HEK293 (cell line): ENCODE data around the gene ARG2.

Experiments used
- CTCF ChIA-PET: fragments of 350-600 bp; formaldehyde crosslinking; extraction: SDS; loops from one replicate; lab custom pipeline; 2021; ENCODE audit warnings: antibody characterized with exemption; lab: Yijun Ruan, JAX
- POLR2A ChIA-PET: fragments of 300-600 bp; formaldehyde crosslinking; extraction: SDS; loops from one replicate; lab custom pipeline; 2020; ENCODE audit warnings: antibody characterized with exemption, inconsistent platforms; lab: Yijun Ruan, JAX
- H3K27ac ChIP-seq: fragments of 200-500 bp; sonication (Bioruptor generic); 2 replicates; pipeline ENCODE4 v1.5.1; 2014; ENCODE audit warnings: low read depth, low read length, control low read depth, inconsistent platforms; ENCODE audit errors: extremely low read depth
- H3K36me3 ChIP-seq, 2 experiments: fragments of 200-500 bp in 1 of 2; sonication (Bioruptor generic) in 1 of 2; 1 replicate in 1 of 2; 2 replicates in 1 of 2; pipeline ENCODE4 v1.5.1; 2014 to 2017; ENCODE audit warnings: inconsistent platforms in 2 of 2, low read length in 2 of 2; ENCODE audit not compliant: control insufficient read depth in 2 of 2, insufficient read depth in 1 of 2
- H3K4me1 ChIP-seq: fragments of 200-500 bp; sonication (Bioruptor generic); 2 replicates; pipeline ENCODE4 v1.5.1; 2014; ENCODE audit warnings: mild to moderate bottlenecking, low read length, inconsistent platforms; ENCODE audit not compliant: control insufficient read depth, insufficient read depth
- H3K4me3 ChIP-seq: 2 replicates; pipeline ENCODE4 v1.5.1; 2011; ENCODE audit warnings: low read depth, mild to moderate bottlenecking, control low read depth, low read length, moderate library complexity
- H3K9me3 ChIP-seq: fragments of 200-500 bp; sonication (Bioruptor generic); 2 replicates; pipeline ENCODE4 v1.5.1; 2014; ENCODE audit warnings: low read depth, low read length, inconsistent platforms; ENCODE audit not compliant: control insufficient read depth, insufficient read depth
- BCL11B ChIP-seq: fragments of 450-650 bp; formaldehyde crosslinking; IDR thresholded peaks from 2 replicates; pipeline ENCODE4 v1.5.1; 2016; ENCODE audit warnings: low read depth, missing biosample characterization, missing genetic modification characterization
- KLF1 ChIP-seq: fragments of 450-650 bp; formaldehyde crosslinking; IDR thresholded peaks from 2 replicates; pipeline ENCODE4 v1.5.1; 2016; ENCODE audit warnings: missing biosample characterization, missing genetic modification characterization
- KLF10 ChIP-seq: fragments of 450-650 bp; IDR thresholded peaks from 2 replicates; pipeline ENCODE4 v1.5.1; 2018; ENCODE audit warnings: missing biosample characterization, mild to moderate bottlenecking, missing genetic modification characterization
- REPIN1 ChIP-seq: fragments of 450-650 bp; formaldehyde crosslinking; IDR thresholded peaks from 2 replicates; pipeline ENCODE4 v1.5.1; 2017; ENCODE audit warnings: missing biosample characterization, missing genetic modification characterization, low read depth
- TCF7L2 ChIP-seq: IDR thresholded peaks from 2 replicates; pipeline ENCODE4 v1.6.1; 2011; ENCODE audit warnings: low read depth, mild to moderate bottlenecking, inconsistent platforms, low read length, moderate library complexity, borderline replicate concordance
- YY1 ChIP-seq: fragments of 450-650 bp; formaldehyde crosslinking; IDR thresholded peaks from 2 replicates; pipeline ENCODE4 v1.5.1; 2018; ENCODE audit warnings: missing biosample characterization, missing genetic modification characterization
- ZBTB20 ChIP-seq: fragments of 450-650 bp; formaldehyde crosslinking; IDR thresholded peaks from 2 replicates; pipeline ENCODE4 v1.5.1; 2016; ENCODE audit warnings: missing biosample characterization, missing genetic modification characterization
- ZNF248 ChIP-seq: fragments of 450-650 bp; formaldehyde crosslinking; IDR thresholded peaks from 2 replicates; pipeline ENCODE4 v1.5.1; 2017; ENCODE audit warnings: missing biosample characterization, missing genetic modification characterization
- ZNF274 ChIP-seq, 2 experiments: fragments of 200-500 bp in 1 of 2; fragments of 450-650 bp in 1 of 2; sonication (Bioruptor generic) in 1 of 2; formaldehyde crosslinking in 1 of 2; IDR thresholded peaks; 2 replicates each; pipeline versions ENCODE4 v1.5.1 to v1.6.1; 2014 to 2016; ENCODE audit warnings: borderline replicate concordance in 1 of 2, inconsistent platforms in 1 of 2, low read length in 1 of 2, missing biosample characterization in 1 of 2, missing genetic modification characterization in 1 of 2
- ZNF37A ChIP-seq: fragments of 450-650 bp; IDR thresholded peaks from 2 replicates; pipeline ENCODE4 v1.5.1; 2018; ENCODE audit warnings: missing biosample characterization, missing genetic modification characterization
- ZNF404 ChIP-seq: fragments of 450-650 bp; formaldehyde crosslinking; IDR thresholded peaks from 2 replicates; pipeline ENCODE4 v1.5.1; 2017; ENCODE audit warnings: missing biosample characterization, missing genetic modification characterization
- ZNF549 ChIP-seq: fragments of 450-650 bp; IDR thresholded peaks from 2 replicates; pipeline ENCODE4 v1.5.1; 2018; ENCODE audit warnings: missing biosample characterization, missing genetic modification characterization, mild to moderate bottlenecking, inconsistent platforms, moderate library complexity
- ZNF560 ChIP-seq: fragments of 450-650 bp; formaldehyde crosslinking; IDR thresholded peaks from 2 replicates; pipeline ENCODE4 v1.5.1; 2017; ENCODE audit warnings: missing biosample characterization, missing genetic modification characterization, borderline replicate concordance
- ZNF830 ChIP-seq: fragments of 450-650 bp; IDR thresholded peaks from 2 replicates; pipeline ENCODE4 v1.5.0; 2018; ENCODE audit warnings: missing biosample characterization, missing genetic modification characterization, low read depth, mild to moderate bottlenecking, moderate library complexity
- ZSCAN23 ChIP-seq: fragments of 450-650 bp; formaldehyde crosslinking; IDR thresholded peaks from 2 replicates; pipeline ENCODE4 v1.5.1; 2016; ENCODE audit warnings: missing biosample characterization, missing genetic modification characterization
- TF ChIP-seq, protein P1 (sequence below): fragments of 450-650 bp; formaldehyde crosslinking; IDR thresholded peaks from 2 replicates; pipeline ENCODE4 v1.5.1; 2016; ENCODE audit warnings: missing biosample characterization, missing genetic modification characterization
- TF ChIP-seq, protein P2 (sequence below): fragments of 450-650 bp; formaldehyde crosslinking; IDR thresholded peaks from 2 replicates; pipeline ENCODE4 v1.5.1; 2016; ENCODE audit warnings: missing biosample characterization, missing genetic modification characterization

ARG2 gene

DNA sequence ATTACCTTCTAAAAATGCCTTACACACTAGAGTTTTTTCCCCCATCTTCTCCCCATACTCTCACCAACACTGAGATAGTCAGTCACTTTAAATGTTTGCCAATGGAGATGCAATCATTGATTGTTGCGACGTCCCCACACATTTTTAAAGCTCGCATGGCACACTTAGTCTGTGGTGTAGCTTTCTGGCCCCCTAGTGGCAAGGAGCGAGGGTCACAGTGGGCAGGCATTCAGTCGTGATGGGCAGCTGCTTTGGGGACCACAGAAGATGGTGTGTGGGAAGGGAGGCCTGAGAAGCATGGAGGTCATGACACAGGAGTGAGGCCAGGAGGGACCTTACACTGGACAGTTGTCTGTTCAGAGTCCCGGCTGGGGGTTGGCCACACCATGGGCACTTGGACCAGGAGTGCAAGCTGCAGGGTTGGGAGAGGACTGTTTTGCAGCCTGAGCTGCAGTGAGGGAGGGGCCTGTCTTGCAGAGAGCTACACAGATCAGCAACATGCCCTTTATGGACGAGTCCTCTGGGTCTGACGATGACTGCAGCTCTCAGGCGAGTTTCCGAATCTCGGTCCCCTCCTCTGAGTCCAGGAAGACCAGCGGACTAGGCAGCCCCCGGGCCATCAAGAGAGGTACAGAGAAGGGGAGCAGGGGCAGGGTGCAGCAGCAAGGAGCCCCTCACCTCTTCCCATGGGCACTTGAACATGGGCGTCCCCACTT lies 48.3 kb upstream of the ARG2 start (continued):
- no peak for TF ChIP-seq ZNF830 (tag by site-specific recombination)

DNA sequence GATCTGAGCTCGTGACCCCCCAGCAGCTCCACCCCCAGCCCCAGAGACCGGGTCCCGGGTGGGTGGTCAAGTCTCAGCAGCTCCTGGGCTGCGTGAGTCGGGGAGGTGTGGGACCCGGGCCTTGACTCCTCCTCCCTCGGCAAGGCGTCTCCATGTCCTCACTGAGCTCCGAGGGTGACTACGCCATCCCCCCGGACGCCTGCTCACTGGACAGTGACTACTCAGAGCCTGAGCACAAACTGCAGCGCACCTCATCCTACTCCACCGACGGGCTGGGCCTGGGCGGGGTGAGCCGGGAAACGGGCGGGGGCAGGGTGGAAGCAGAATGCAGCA lies 47.8 kb upstream of the ARG2 start:
- ChIA-PET CTCF (interaction anchor here (0.7 to 9.4 kb wide), 29 partner anchors 10 to 215 kb away, joined by 3 to 143 read pairs (median 6); partner anchors contain the start of genes PIGH and PLEKHH1), POLR2A (interaction anchor here (0.6 to 1.3 kb wide), 5 partner anchors 28 to 144 kb away, joined by 3 to 5 read pairs (median 4); partner anchors contain the start of genes PIGH and PLEKHH1)
- Histone ChIP-seq H3K36me3 (peaks cover 0 to 36% of the 10 kb centered on the region in 2 experiments; a peak in 1 of 3 replicates), H3K9me3 (no peaks in the 10 kb centered on the region), H3K4me1 (no peaks in the 10 kb centered on the region), H3K27ac (no peak overlapping the region), H3K4me3 (no peak overlapping the region)
- TF ChIP-seq ZNF274 (IDR thresholded peaks at IDR 0.05; ENCODE audit: low read length) (no peak), ZNF274 (tag by site-specific recombination; IDR thresholded peaks at IDR 0.05; ENCODE audit: borderline replicate concordance) (no peak), ZBTB20 (no peak), KLF1 (tag by site-specific recombination) (peak; percentile 83), ZNF560 (tag by site-specific recombination) (no peak)

DNA sequence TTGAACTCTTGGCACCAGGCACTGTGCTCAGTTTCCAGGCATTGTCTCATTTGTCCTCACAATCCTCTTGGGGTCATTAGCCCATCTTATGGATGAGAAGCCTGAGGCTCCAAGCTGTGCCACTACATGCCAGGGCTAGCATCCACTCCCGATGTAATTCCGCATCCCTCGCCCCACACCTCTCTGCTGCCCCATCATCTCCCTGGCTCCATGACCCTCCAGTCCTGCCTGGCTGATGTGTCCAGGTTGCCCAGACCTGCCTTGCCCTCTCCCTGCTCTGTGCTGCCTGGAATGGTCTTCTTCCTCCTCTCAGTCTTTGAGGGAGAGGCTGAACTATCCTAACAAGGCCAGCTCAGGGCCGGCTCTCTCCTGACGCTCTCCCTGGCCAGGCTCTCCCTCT lies 47.1 kb upstream of the ARG2 start:
- peaks cover 0 to 40% of the 10 kb centered on the region in 2 experiments; a peak in 1 of 3 replicates for H3K36me3 ChIP-seq
- no peak overlapping the region for H3K4me3 ChIP-seq
- no peaks in the 10 kb centered on the region for H3K4me1 ChIP-seq
- H3K27ac ChIP-seq = no peak overlapping the region
- H3K9me3 ChIP-seq = no peaks in the 10 kb centered on the region
- TF ChIP-seq ZNF404 (tag by site-specific recombination) = no peak
- TF ChIP-seq ZSCAN23 = no peak
- TF ChIP-seq REPIN1 (tag by site-specific recombination) = no peak
- no peak for TF ChIP-seq YY1 (tag by site-specific recombination)
- no peak for TF ChIP-seq BCL11B
- TF ChIP-seq ZNF37A (tag by site-specific recombination) = no peak
- no peak for TF ChIP-seq ZNF549
- TF ChIP-seq TCF7L2 = no peak
- TF ChIP-seq KLF10 (tag by site-specific recombination) = no peak
- TF ChIP-seq, protein P1, sequence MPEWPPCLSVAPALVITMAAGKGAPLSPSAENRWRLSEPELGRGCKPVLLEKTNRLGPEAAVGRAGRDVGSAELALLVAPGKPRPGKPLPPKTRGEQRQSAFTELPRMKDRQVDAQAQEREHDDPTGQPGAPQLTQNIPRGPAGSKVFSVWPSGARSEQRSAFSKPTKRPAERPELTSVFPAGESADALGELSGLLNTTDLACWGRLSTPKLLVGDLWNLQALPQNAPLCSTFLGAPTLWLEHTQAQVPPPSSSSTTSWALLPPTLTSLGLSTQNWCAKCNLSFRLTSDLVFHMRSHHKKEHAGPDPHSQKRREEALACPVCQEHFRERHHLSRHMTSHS (tag by site-specific recombination) = no peak
- no peak for TF ChIP-seq ZNF248
- TF ChIP-seq, protein P2, sequence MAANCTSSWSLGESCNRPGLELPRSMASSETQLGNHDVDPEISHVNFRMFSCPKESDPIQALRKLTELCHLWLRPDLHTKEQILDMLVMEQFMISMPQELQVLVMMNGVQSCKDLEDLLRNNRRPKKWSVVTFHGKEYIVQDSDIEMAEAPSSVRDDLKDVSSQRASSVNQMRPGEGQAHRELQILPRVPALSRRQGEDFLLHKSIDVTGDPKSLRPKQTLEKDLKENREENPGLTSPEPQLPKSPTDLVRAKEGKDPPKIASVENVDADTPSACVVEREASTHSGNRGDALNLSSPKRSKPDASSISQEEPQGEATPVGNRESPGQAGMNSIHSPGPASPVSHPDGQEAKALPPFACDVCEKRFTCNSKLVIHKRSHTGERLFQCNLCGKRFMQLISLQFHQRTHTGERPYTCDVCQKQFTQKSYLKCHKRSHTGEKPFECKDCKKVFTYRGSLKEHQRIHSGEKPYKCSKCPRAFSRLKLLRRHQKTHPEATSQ (tag by site-specific recombination) = no peak
- TF ChIP-seq, all 188 proteins: peak for 0
- POLR2A ChIA-PET = no interaction called here
- CTCF ChIA-PET = interaction anchor here (0.5 to 9.4 kb wide), 8 partner anchors 10 to 144 kb away, joined by 3 to 143 read pairs (median 10); no protein-coding TSS in a partner anchor
